GM18505 (cell line): Measurements from ENCODE around the gene SPRED3.
"Not testable (repeated sequence)": the region's sequence is repeated elsewhere in the genome, so short reads cannot be mapped to it uniquely, and the experiment has no call there.

Source experiments
- ATAC-seq: cut with Tn5 transposase; IDR thresholded peaks from one replicate; pipeline ENCODE4 v1.9.1; 2021; ENCODE audit not compliant: unreplicated experiment
- POLR2A ChIP-seq: IDR thresholded peaks from 4 replicates; pipeline ENCODE4 v1.6.1; 2011; ENCODE audit warnings: borderline replicate concordance; ENCODE audit not compliant: insufficient read depth, insufficient read length; ENCODE audit errors: extremely low read depth

SPRED3 gene

DNA sequence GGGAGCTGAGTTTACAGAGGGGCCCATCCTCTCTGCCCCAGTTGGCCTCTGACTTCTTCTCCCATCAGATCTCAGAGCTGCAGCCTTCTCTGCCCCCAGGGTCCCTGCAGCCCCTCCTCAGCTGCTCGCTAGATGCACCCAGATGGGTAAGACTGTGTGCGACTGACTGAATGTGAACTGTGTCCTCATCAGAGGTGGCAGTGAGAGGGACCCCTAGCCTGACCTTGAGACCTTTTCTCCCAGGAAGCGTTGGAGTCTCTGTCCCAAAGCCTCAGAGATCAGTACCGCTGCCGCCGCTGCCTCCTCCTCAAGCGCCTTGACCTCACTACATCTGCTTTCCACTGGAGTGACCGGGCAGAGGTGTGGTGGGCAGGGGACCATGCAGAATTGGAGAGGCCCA lies 16.8 kb downstream of the SPRED3 start:
- no peak for ATAC-seq
- TF ChIP-seq POLR2A: no peak

DNA sequence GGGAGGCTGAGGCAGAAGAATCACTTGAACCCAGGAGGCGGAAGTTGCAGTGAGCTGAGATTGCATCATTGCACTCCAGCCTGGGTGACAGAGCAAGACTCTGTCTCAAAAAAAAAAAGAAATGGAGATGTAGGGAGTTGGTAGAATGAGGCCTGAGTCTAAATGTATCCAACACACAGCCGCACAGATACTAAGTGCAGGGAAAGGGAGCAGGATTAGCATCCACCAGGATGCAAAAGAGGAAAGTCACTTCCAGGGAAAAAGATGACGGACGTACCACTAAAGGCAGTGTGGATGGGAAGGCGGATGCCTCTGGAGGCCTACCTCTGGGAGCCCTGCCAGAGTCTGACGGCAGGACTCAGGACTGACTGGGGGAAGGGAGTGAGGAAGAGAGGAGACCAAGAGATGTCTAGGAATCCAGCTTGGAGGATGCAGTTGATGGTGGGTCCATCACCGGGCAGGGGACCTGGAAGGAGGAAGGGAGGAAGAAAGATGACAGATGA lies 21.2 kb downstream of the SPRED3 start:
- no peak for TF ChIP-seq POLR2A
- ATAC-seq: no peak

DNA sequence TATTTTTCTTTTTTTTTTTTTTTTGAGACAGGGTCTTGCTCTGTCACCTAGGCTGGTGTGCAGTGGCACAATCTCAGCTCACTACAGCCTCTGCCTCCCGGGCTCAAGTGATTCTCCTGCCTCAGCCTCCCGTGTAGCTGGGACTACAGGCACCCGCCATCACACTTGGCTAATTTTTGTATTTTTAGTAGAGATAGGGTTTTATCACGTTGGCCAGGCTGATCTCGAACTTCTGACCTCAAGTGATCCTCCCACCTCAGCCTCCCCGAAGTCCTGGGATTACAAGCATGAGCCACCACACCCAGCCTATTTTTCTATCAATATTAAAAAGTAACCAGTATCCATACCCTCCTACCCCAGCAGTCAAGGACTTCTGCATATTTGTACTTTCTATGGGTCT lies 21.9 kb downstream of the SPRED3 start:
- ATAC-seq: not testable (repeated sequence)

DNA sequence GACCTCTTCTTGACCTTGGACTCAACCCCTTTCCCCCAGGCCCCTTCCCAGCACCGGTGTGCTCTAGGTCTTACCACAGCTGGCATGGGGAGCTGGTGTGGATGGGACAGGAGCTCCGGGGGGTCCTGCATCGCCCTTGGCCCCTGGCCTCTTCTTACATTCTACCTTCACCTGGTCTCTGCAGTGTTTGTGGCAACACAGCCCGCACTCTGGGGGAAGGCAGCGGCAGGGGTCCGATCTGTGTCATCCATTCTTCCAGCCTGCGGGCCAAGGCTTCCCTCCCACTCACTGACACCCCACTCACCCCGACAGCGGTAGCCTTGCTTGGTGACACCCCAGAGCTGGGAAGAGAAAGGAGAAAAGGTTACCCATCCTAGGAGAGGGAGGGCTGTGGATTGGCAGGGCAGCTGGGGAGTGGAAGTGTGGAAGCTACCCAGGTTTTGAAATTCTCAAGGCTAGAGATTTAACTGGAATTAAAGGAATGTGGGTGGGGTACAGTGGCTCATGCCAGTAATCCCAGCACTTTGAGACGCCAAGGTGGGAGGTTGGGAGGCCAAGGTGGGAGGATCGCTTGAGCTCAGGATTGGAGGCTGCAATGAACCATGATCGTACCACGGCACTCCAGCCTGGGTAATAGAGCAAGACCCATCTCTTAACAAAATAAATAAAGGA lies 22.7 kb downstream of the SPRED3 start:
- no peak for TF ChIP-seq POLR2A
- no peak for ATAC-seq

DNA sequence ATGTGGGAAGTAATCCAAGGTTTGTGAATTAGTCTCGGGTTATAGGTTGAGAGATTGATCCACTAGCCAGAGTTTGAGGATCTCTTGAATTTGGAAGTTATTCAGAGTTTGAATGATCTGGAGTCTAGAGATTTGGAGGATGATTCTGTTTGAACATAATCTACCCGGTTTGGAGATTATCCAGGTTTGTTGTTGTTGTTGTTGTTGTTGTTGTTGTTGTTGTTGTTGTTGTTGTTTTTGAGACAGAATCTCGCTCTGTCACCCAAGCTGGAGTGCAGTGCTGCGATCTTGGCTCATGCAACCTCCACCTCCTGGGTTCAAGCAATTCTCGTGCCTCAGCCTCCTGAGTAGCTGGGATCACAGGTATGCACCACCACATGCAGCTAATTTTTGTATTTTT lies 23.4 kb downstream of the SPRED3 start:
- not testable (repeated sequence) for ATAC-seq

DNA sequence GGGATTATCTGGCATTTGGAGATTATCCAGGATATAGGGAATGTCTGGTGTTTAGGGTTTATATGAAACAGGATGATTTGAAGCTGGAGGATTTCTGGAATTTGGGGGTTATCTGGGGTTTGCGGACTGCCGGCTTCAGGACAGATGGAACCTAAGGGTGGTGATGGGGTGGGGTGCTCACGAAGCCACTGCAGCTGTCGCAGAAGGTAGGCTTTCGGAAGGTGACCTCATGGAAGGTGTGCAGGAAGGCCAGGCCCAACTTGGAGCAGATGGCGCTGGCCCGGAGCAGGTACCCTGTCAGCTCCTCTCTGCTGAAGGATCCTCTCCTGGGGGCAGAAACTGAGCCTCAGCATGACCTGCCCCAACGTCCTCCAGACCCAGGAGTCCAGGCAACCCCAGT lies 24.0 kb downstream of the SPRED3 start:
- no peak for TF ChIP-seq POLR2A
- ATAC-seq: no peak

DNA sequence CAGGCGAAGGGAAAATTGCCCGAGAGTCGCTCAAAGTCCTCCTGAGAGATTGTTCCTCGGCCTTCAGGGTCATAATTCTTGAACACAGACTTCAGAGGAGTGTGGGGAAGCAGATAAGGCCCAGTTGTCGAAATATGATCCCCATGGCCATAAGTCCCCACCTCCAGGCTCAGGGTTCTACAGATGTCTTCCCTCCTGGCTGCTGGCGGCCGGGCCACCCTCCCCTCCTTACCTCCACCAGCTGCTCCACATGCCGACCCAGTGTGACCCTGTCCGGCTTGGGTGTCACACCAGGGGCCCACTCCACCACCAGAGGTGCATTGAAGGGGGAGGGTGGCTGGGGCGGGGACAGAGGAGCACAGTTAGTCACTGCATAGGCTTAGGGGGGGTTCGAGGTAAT lies 24.5 kb downstream of the SPRED3 start:
- TF ChIP-seq POLR2A: no peak
- no peak for ATAC-seq

DNA sequence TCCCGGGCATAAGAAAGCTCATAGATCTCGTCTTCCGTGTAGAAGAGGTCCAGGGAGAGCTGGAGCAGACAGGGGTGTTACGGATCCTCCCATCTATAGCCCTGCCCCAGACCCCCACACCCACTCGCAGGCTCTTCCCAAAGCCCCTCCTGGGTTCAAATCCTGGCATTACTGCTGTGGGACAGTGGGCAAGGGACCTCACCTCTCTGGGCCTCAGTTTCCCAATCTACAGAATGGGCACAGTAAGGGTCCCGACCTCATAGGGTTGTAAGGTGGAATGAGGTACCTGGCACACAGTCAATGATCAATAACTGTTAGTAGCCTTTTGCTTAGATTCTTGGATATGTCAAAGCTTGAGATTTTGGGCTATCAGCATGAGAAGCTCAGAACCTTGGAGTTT lies 24.9 kb downstream of the SPRED3 start:
- ATAC-seq: no peak
- no peak for TF ChIP-seq POLR2A

DNA sequence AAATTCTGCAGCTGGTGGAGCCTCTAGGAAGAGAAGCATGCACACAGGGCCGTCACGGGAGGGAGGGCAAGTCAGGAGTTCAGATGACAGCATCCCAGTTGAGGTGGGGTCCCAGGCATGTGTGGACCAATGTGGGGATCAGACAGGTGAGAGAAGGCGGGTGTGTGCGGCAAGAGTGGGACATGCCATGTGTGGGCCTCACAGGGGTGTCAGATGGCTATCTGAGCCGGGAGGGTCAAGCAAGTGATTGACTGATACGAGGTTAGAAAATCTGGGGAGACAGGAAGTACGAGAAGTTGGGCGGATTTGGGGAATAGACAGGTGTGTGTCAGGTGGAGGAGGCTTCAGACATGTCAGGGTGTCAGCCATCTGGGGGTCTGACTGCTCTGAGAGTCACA lies 28.6 kb downstream of the SPRED3 start:
- no peak for ATAC-seq
- no peak for TF ChIP-seq POLR2A

DNA sequence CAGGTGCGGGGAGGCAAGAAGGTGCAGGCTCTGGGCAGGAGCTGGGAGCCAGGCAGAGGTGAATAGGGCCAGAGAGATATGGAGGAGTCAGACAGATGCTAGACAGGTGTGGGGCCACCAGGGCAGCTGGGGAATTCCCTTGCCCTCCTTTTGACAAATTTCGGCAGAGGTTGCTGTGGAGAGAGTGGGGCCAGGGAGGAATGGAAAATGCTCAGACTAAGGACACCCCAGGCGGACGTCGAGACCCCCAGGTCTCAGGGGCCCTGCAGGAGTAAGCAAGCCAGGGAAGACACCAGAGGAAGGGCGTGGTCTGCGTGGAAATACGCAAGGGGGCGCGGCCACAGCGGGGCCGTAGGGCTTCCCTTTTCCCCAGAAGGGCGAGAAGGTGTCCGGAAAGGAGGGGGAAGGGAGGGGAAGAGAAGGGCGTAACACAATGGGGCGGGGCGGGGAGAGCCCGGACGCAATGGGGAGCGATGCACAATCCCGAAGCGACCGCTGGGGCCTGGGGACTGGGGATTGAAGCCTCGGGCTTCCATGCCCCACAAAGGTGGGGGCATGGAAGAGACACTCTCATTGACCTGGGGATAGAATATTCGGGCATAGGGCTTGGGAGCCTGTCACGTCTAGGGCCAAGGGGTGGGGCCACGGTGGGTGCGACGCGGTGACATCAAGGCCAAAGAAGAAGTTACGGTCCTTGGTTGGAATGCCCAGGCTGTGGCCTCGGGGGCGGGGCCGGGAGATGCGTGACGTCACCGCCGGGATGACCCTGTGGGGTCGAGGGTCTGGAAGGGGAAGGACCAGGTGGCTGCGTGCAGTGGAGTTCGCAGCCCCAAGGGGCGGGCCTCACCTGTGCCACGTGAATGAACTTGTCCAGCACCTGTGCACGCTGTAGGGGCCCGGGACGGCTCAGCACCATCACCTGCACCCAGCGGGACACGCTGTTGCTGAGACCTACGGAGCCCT lies 29.3 kb downstream of the SPRED3 start:
- ATAC-seq: no peak
- TF ChIP-seq POLR2A: no peak

DNA sequence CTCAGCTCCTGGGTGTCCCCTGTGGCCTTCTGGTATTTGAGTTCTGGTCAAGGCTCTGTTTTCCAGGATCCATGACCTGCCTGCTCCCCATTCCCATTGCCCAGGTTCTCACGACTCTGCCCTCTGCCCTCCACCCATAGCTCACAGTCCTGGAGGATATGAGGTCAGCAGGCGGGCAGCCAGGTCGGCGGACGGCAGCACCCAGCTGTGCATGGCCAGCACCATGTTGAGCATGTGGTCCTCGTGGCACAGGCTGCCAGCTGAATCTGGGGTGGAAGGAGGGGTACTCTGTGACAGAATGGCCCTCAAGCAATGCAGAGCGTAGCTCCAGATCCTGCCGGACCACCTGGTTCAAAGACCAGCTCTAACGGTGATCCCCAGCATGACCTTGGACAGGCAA lies 32.4 kb downstream of the SPRED3 start:
- ATAC-seq: no peak
- TF ChIP-seq POLR2A: no peak

DNA sequence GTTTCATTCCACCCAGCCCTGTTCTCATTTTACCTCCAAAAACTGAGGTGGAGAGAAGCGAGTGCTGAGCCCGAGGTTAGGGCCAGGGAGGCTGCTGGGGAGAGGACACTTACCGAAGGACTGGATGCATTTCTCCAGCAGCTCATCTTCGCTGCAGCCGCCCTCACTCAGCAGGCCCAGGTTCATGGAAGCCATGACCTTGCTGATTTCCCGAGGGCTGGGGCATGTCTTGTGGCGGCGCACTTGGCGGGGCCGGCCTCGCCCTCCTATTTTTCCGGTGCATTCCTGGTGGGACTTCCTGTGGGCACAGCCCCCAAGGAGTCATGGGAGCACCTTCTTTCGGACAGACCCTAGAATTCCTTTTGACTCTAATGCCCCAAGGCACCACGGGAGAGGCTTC lies 33.4 kb downstream of the SPRED3 start:
- no peak for ATAC-seq
- TF ChIP-seq POLR2A: no peak

DNA sequence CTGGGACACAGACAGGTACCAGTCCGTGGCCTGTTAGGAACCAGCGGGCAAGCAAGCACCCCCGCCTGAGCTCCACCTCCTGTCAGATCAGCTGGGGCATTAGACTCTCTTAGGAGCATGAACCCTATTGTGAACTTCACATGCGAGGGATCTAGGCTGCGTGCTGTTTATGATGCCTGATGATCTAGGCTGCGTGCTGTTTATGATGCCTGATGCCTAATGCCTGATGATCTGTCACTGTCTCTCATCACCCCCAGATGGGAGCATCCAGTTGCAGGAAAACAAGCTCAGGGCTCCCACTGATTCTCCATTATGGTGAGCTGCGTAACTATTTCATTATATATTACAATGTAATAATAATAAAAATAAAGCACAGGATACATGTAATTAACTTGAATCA lies 33.9 kb downstream of the SPRED3 start:
- TF ChIP-seq POLR2A: no peak
- ATAC-seq: no peak

DNA sequence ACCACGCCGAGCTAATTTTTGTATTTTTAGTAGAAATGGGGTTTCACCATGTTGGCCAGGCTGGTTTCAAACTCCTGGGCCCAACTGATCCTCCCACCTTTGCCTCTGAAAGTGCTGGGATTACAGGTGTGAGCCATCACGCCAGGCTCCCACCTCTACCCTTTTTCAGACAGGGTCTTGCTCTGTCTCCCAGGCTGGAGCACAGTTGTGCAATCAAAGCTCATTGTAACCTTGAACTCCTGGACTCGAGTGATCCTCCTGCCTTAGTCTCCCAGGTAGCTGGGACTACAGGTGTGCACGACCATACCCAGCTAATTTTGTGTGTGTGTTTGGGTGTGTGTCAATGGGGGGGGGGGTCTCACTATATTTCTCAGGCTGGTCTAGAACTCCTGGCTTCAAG lies 35.8 kb downstream of the SPRED3 start:
- no peak for ATAC-seq
- TF ChIP-seq POLR2A: no peak
